K562 (cell line): ENCODE results near the gene PTPRT. TPM values are rescaled to one million over a fixed set of nuclear protein-coding genes. Genes with fewer than 3 reads are reported as not detected.

ENCODE experiments used
- ATAC-seq: fragments of 200-7000 bp; cut with Tn5 transposase; 3 replicates; pipeline ENCODE4 v1.9.1; 2020; ENCODE audit warnings: moderate library complexity
- BruUV-seq: library from RNA; stranded (reverse); fragments of 400-500 nt; replicated peaks from 2 replicates; lab custom pipeline; 2021; lab: Mats Ljungman, UMichigan
- CTCF ChIA-PET: fragments of 300-600 bp; formaldehyde crosslinking; extraction: SDS; loops from one replicate; lab custom pipeline; 2021; ENCODE audit warnings: low intra/inter-chr PET ratio; lab: Yijun Ruan, JAX
- POLR2A ChIA-PET: fragments of 300-600, 350-650 bp; sonication (Branson Sonifier 250); formaldehyde crosslinking; extraction: SDS; loops from one replicate; lab custom pipeline; 2021; ENCODE audit warnings: antibody characterized with exemption, inconsistent platforms; lab: Yijun Ruan, JAX
- DNase-seq, 4 experiments: peaks; one replicate each; pipeline versions ENCODE4 v3.0.0 to v3.0.0-alpha.2; 2011 to 2018; ENCODE audit warnings: low spot score in 3 of 4, mixed read lengths in 3 of 4; ENCODE audit errors: extremely low read depth in 1 of 4
- FAIRE-seq: peaks from 2 replicates; lab custom pipeline; 2011; peaks lifted over from hg19 to GRCh38; lab: Jason Lieb, UNC
- H2AFZ ChIP-seq: 2 replicates; pipeline ENCODE4 v1.6.0; 2011; ENCODE audit warnings: low read depth, low read length, control low read depth, inconsistent platforms
- H3K27ac ChIP-seq: fragments of 200-600 bp; 3 replicates; pipeline ENCODE4 v1.8.0; 2011; ENCODE audit warnings: low read depth, mild to moderate bottlenecking, control low read depth, inconsistent platforms, low read length, moderate library complexity, mixed read lengths; ENCODE audit errors: extremely low read depth
- H3K27me3 ChIP-seq, 2 experiments: fragments of 300-600 bp in 1 of 2; 2 replicates in 1 of 2; 3 replicates in 1 of 2; pipeline versions ENCODE4 v1.6.0 to v1.8.0; 2011; ENCODE audit warnings: inconsistent platforms in 2 of 2, low read length in 2 of 2, mild to moderate bottlenecking in 1 of 2, mixed read lengths in 1 of 2, moderate library complexity in 1 of 2; ENCODE audit not compliant: control insufficient read depth in 2 of 2, insufficient read depth in 2 of 2
- H3K36me3 ChIP-seq: fragments of 300-600 bp; 3 replicates; pipeline ENCODE4 v1.8.0; 2011; ENCODE audit warnings: mild to moderate bottlenecking, low read length, inconsistent platforms; ENCODE audit not compliant: control insufficient read depth, insufficient read depth
- H3K4me1 ChIP-seq, 2 experiments: fragments of 200-600 bp in 1 of 2; replicated peaks in 1 of 2; 2 replicates in 1 of 2; 3 replicates in 1 of 2; pipeline versions ENCODE4 v1.5.1 to v1.8.0; 2011; ENCODE audit warnings: inconsistent platforms in 2 of 2, low read length in 2 of 2, mild to moderate bottlenecking in 1 of 2, mixed read lengths in 1 of 2, moderate library complexity in 1 of 2; ENCODE audit not compliant: control insufficient read depth in 2 of 2, insufficient read depth in 2 of 2
- H3K4me2 ChIP-seq: 2 replicates; pipeline ENCODE4 v1.6.1; 2011; ENCODE audit warnings: low read length, control low read depth, inconsistent platforms, mixed read lengths; ENCODE audit not compliant: insufficient read depth
- H3K4me3 ChIP-seq: fragments of 200-600 bp; sonication (generic), shearing (Covaris generic); 2 replicates; pipeline ENCODE4 v1.5.1; 2016; ENCODE audit warnings: control low read depth, inconsistent platforms
- H3K79me2 ChIP-seq: fragments of 200-600 bp; 3 replicates; pipeline ENCODE4 v1.8.0; 2011; ENCODE audit warnings: low read length, inconsistent platforms; ENCODE audit not compliant: control insufficient read depth, insufficient read depth
- H3K9ac ChIP-seq, 2 experiments: 2 replicates each; pipeline versions ENCODE4 v1.6.0 to v1.6.1; 2011; ENCODE audit warnings: low read depth in 2 of 2, low read length in 2 of 2, control low read depth in 1 of 2, inconsistent platforms in 1 of 2, mild to moderate bottlenecking in 1 of 2, mixed read lengths in 1 of 2; ENCODE audit not compliant: insufficient read depth in 1 of 2
- H3K9me1 ChIP-seq: one replicate; pipeline ENCODE4 v1.6.0; 2011; ENCODE audit warnings: inconsistent platforms, mild to moderate bottlenecking, low read length, moderate library complexity; ENCODE audit not compliant: control insufficient read depth, insufficient read depth
- H3K9me3 ChIP-seq: replicated peaks from 2 replicates; pipeline ENCODE4 v1.5.1; 2011; ENCODE audit warnings: low read depth, low read length, inconsistent platforms; ENCODE audit not compliant: control insufficient read depth, insufficient read depth
- H4K20me1 ChIP-seq: replicated peaks from 2 replicates; pipeline ENCODE4 v1.6.1; 2011; ENCODE audit warnings: low read length, inconsistent platforms, mixed read lengths; ENCODE audit not compliant: control insufficient read depth, insufficient read depth
- CC2D1A ChIP-seq: fragments of 450-650 bp; IDR thresholded peaks from 2 replicates; pipeline ENCODE4 v1.6.1; 2017; ENCODE audit warnings: mild to moderate bottlenecking
- CREB3L1 ChIP-seq: fragments of 450-650 bp; IDR thresholded peaks from 2 replicates; pipeline ENCODE4 v1.6.1; 2014; ENCODE audit warnings: low read depth, mild to moderate bottlenecking, moderate library complexity, borderline replicate concordance
- FOXA3 ChIP-seq, 2 experiments: fragments of 450-650 bp in 1 of 2; sonication (generic) in 1 of 2; formaldehyde crosslinking; IDR thresholded peaks in 1 of 2; conservative IDR thresholded peaks in 1 of 2; 2 replicates each; pipeline versions ENCODE4 v1.4.0 to v1.8.0; 2020 to 2022; ENCODE audit warnings: mild to moderate bottlenecking in 2 of 2, missing genetic modification reagents in 1 of 2
- FOXK2 ChIP-seq, 2 experiments: fragments of 450-650 bp; IDR thresholded peaks in 1 of 2; conservative IDR thresholded peaks in 1 of 2; 2 replicates each; pipeline ENCODE4 v1.6.1; 2016; ENCODE audit warnings: low read depth in 2 of 2, mild to moderate bottlenecking in 1 of 2
- NFE2L1 ChIP-seq: fragments of 450-650 bp; IDR thresholded peaks from 2 replicates; pipeline ENCODE4 v1.6.1; 2016; ENCODE audit warnings: missing genetic modification characterization, low read depth, mild to moderate bottlenecking, missing compliant biosample characterization, moderate library complexity, borderline replicate concordance
- NFYB ChIP-seq: IDR thresholded peaks from 2 replicates; pipeline ENCODE4 v1.6.1; 2011; ENCODE audit warnings: mild to moderate bottlenecking, moderate library complexity; ENCODE audit not compliant: insufficient read length; ENCODE audit errors: extremely low read depth
- POU5F1 ChIP-seq: fragments of 150-350 bp; IDR thresholded peaks from 2 replicates; pipeline ENCODE4 v1.6.1; 2014; ENCODE audit warnings: borderline replicate concordance, low read length, low read depth, mild to moderate bottlenecking; ENCODE audit not compliant: partially characterized antibody
- PRPF4 ChIP-seq: fragments of 200-400 bp; formaldehyde crosslinking; IDR thresholded peaks from one replicate; pipeline ENCODE4 v1.6.1; 2017; ENCODE audit warnings: low read length, low read depth, mild to moderate bottlenecking; ENCODE audit not compliant: insufficient read depth, poor library complexity, severe bottlenecking
- PYGO2 ChIP-seq: fragments of 450-650 bp; IDR thresholded peaks from 2 replicates; pipeline ENCODE4 v1.6.1; 2016; ENCODE audit warnings: mild to moderate bottlenecking, missing genetic modification characterization, moderate library complexity, missing compliant biosample characterization
- SIN3A ChIP-seq, 2 experiments: fragments of 150-350 bp in 1 of 2; IDR thresholded peaks; 2 replicates each; pipeline ENCODE4 v1.6.1; 2011 to 2016; ENCODE audit warnings: borderline replicate concordance in 2 of 2, low read depth in 2 of 2, low read length in 2 of 2, mild to moderate bottlenecking in 2 of 2, moderate library complexity in 2 of 2; ENCODE audit not compliant: control insufficient read depth in 1 of 2
- THRA ChIP-seq: fragments of 450-650 bp; IDR thresholded peaks from 2 replicates; pipeline ENCODE4 v1.6.1; 2017; ENCODE audit warnings: mild to moderate bottlenecking, moderate library complexity
- TRIM28 ChIP-seq: fragments of 450-650 bp; IDR thresholded peaks from 2 replicates; pipeline ENCODE4 v1.6.1; 2017
- ZBTB17 ChIP-seq: fragments of 450-650 bp; formaldehyde crosslinking; IDR thresholded peaks from 2 replicates; pipeline ENCODE4 v1.4.0; 2020; ENCODE audit warnings: mild to moderate bottlenecking
- ZKSCAN8 ChIP-seq: fragments of 200-800 bp; sonication (Bioruptor generic); IDR thresholded peaks from 2 replicates; pipeline ENCODE4 v1.6.1; 2016; ENCODE audit warnings: missing genetic modification characterization, missing compliant biosample characterization
- ZNF282 ChIP-seq: sonication (generic); formaldehyde crosslinking; IDR thresholded peaks from 2 replicates; pipeline ENCODE4 v1.8.1; 2023; ENCODE audit warnings: missing genetic modification reagents
- WGBS: fragments of 100-300 bp; shearing (Covaris generic); methylation state at CpG from one replicate; pipeline ENCODE4 v1.1.6; 2016; ENCODE audit warnings: low coverage, mixed read lengths; ENCODE audit not compliant: insufficient coverage; ENCODE audit errors: missing lambda C conversion rate; 5-methylcytosine and 5-hydroxymethylcytosine counted together
- in situ Hi-C: fragments of 300-500 bp; cut with MboI; formaldehyde crosslinking; loops from 4 replicates; pipeline ENCODE4 v1.15.0; 2018; ENCODE audit warnings: inconsistent platforms, mixed read lengths
- intact Hi-C: fragments of 100-400 bp; cut with micrococcal nuclease; formaldehyde crosslinking; loops from 2 replicates; pipeline ENCODE4 v1.14.2; 2022
- polyA plus RNA-seq, 8 experiments: library from polyadenylated mRNA; depleted of rRNA in 4 of 8; stranded (reverse) in 5 of 8; unstranded in 3 of 8; fragments of >200 nt; fragmentation: Nextera tagmentation in 2 of 8; fragmentation: Illumina TruSeq in 1 of 8; extraction: Ambion mirVana in 2 of 8; extraction: Trizol in 1 of 8; gene quantifications; 2 replicates each; pipeline versions ENCODE4 v1.2.1 to v1.2.3, GENCODE V29; 2011 to 2014; ENCODE audit warnings: inconsistent platforms in 1 of 8, missing spikeins in 1 of 8
- total RNA-seq, 7 experiments: library from RNA; depleted of rRNA in 6 of 7; stranded (reverse); fragments of >200 nt in 6 of 7; fragmentation: Illumina TruSeq in 2 of 7; extraction: Trizol in 2 of 7; gene quantifications; 2 replicates each; pipeline versions ENCODE4 v1.2.1 to v1.2.3, GENCODE V29; 2011 to 2021; ENCODE audit warnings: low replicate concordance in 1 of 7
- TF ChIP-seq, protein P1 (sequence below): fragments of 250-450 bp; sonication (Bioruptor Pico); IDR thresholded peaks from 2 replicates; pipeline ENCODE4 v1.6.1; 2021; ENCODE audit warnings: mild to moderate bottlenecking
- TF ChIP-seq, protein P2 (sequence below): fragments of 450-650 bp; IDR thresholded peaks from 2 replicates; pipeline ENCODE4 v1.6.1; 2016; ENCODE audit warnings: mild to moderate bottlenecking

Gene PTPRT
- total and polyA plus RNA-seq, 9 of the 15 experiments (the other 6 are each of a cell fraction or from before 2014, with no cell fraction given): not detected

DNA sequence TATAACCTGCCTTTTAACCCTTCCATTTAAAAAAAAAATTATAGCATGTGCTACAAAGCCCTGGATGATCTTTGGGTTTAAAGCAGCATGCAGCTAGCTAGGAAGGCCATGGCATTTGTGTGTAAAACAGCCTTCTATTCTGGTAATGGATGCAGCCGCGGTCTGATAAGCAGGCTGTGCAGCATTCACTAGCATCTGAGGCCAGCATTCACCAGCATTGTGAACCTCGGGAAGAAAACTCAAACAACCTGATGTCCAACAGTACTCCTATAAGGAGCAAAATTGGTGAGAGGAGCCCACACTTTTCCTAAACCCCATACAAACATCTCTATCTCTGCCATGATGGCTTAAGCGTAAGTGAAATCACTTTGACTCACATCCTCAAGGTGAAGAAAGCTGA lies 265.5 kb downstream of the PTPRT start:
- Histone ChIP-seq H3K79me2 (no peaks in the 10 kb centered on the region), H4K20me1 (no peaks in the 10 kb centered on the region), H3K9me1 (no peaks in the 10 kb centered on the region), H3K4me1 (no peaks in the 10 kb centered on the region), H3K4me3 (no peak overlapping the region), H3K4me2 (no peak overlapping the region), H3K27me3 (no peaks in the 10 kb centered on the region; a peak in 1 of 5 replicates), H2AFZ (no peak overlapping the region), H3K36me3 (no peaks in the 10 kb centered on the region), H3K9me3 (no peaks in the 10 kb centered on the region), H3K27ac (no peak overlapping the region), H3K9ac (no peak overlapping the region)
- no TSS peak for BruUV-seq
- ChIA-PET CTCF (no interaction called here), POLR2A (interaction anchor here (0.5 kb wide), 1 partner anchor 1105 kb away, joined by 3 read pairs; no protein-coding TSS in a partner anchor)
- DNase-seq (no peak), FAIRE-seq (no peak), ATAC-seq (no peak)
- in situ Hi-C loops (no loop called here), intact Hi-C loops (no loop called here)
- WGBS: 0% methylated on average over 4 of the region's 4 CpGs
- no peak for TF ChIP-seq ZKSCAN8
- no peak for TF ChIP-seq CREB3L1
- no peak for TF ChIP-seq FOXK2 (conservative IDR thresholded peaks at IDR 0.05 in 1 of 2, IDR thresholded peaks at IDR 0.05 in 1 of 2; ENCODE audit: low read depth in 2 of 2)
- no peak for TF ChIP-seq TRIM28
- no peak for TF ChIP-seq ZNF282 (CRISPR knock-in tag)
- no peak for TF ChIP-seq PYGO2 (tag)
- TF ChIP-seq PRPF4: no peak
- no peak for TF ChIP-seq SIN3A (IDR thresholded peaks at IDR 0.05; ENCODE audit: borderline replicate concordance in 2 of 2, control insufficient read depth in 1 of 2, low read depth in 2 of 2, low read length in 2 of 2)
- TF ChIP-seq NFYB: no peak
- TF ChIP-seq, protein P1, sequence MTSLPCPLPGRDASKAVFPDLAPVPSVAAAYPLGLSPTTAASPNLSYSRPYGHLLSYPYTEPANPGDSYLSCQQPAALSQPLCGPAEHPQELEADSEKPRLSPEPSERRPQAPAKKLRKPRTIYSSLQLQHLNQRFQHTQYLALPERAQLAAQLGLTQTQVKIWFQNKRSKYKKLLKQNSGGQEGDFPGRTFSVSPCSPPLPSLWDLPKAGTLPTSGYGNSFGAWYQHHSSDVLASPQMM (CRISPR knock-in tag): no peak
- TF ChIP-seq, protein P2, sequence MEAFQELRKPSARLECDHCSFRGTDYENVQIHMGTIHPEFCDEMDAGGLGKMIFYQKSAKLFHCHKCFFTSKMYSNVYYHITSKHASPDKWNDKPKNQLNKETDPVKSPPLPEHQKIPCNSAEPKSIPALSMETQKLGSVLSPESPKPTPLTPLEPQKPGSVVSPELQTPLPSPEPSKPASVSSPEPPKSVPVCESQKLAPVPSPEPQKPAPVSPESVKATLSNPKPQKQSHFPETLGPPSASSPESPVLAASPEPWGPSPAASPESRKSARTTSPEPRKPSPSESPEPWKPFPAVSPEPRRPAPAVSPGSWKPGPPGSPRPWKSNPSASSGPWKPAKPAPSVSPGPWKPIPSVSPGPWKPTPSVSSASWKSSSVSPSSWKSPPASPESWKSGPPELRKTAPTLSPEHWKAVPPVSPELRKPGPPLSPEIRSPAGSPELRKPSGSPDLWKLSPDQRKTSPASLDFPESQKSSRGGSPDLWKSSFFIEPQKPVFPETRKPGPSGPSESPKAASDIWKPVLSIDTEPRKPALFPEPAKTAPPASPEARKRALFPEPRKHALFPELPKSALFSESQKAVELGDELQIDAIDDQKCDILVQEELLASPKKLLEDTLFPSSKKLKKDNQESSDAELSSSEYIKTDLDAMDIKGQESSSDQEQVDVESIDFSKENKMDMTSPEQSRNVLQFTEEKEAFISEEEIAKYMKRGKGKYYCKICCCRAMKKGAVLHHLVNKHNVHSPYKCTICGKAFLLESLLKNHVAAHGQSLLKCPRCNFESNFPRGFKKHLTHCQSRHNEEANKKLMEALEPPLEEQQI: no peak
- no peak for TF ChIP-seq POU5F1
- no peak for TF ChIP-seq CC2D1A
- TF ChIP-seq THRA: no peak
- TF ChIP-seq ZBTB17 (CRISPR knock-in tag): no peak
- TF ChIP-seq NFE2L1 (tag): no peak
- no peak for TF ChIP-seq FOXA3 (CRISPR knock-in tag; conservative IDR thresholded peaks at IDR 0.05 in 1 of 2, IDR thresholded peaks at IDR 0.05 in 1 of 2)
